ENCODE results near the gene CRHBP.
"Not testable (repeated sequence)": the region's sequence is repeated elsewhere in the genome, so short reads cannot be mapped to it uniquely, and the experiment has no call there.

Gene CRHBP

GRCh38 chr5:76983468-76983867 lies 30.6 kb downstream of the CRHBP start:
- Mint-ChIP-seq H3K9me3 (no peaks in the 10 kb centered on the region), H3K27me3 (no peaks in the 10 kb centered on the region), H3K4me1 (no peaks in the 10 kb centered on the region), H3K27ac (no peak overlapping the region), H3K36me3 (no peaks in the 10 kb centered on the region), H3K4me3 (no peak overlapping the region)
- ATAC-seq, result no peak

- H3K36me3 Mint-ChIP-seq, result no peaks in the 10 kb centered on the region
- peaks cover 1% of the 10 kb centered on the region for H3K27me3 Mint-ChIP-seq
- H3K4me1 Mint-ChIP-seq, result no peaks in the 10 kb centered on the region
- ATAC-seq, result no peak
- no peaks in the 10 kb centered on the region for H3K9me3 Mint-ChIP-seq
- H3K4me3 Mint-ChIP-seq, result no peak overlapping the region
- H3K27ac Mint-ChIP-seq, result no peak overlapping the region
Observed at GRCh38 chr5:76986825-76987526, 34.1 kb downstream of the CRHBP start.

DNA sequence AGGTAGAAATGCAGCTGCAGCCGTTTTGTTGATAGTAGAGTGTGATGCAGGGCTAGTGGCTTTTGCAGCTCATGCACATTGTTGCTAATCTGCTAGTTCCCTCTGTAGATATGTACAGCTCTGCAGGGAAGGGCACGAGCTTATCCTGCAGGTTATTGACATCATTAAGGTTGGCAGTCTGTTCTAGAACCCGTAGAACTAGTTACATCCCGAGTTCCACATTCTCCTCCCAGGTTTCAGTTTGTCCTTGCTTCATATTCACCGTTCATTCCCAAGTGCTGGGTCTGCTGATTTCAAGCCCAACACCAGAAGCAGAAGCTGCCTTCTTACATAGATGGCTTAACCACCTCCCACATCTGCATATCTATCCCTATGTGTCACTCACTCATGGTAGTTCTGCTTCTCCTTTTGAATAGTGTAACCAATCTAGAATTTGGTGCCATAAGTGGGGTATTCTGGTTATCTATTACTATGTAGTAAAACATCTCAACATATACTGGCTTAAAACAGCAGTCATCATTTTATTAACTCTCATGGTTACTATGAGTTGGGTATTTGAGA lies 38.1 kb downstream of the CRHBP start:
- no peaks in the 10 kb centered on the region for H3K4me1 Mint-ChIP-seq
- no peaks in the 10 kb centered on the region for H3K36me3 Mint-ChIP-seq
- peaks cover 12% of the 10 kb centered on the region for H3K27me3 Mint-ChIP-seq
- no peak for ATAC-seq
- no peaks in the 10 kb centered on the region for H3K9me3 Mint-ChIP-seq
- no peak overlapping the region for H3K4me3 Mint-ChIP-seq
- no peak overlapping the region for H3K27ac Mint-ChIP-seq

GRCh38 chr5:76993436-76993835 lies 40.6 kb downstream of the CRHBP start:
- H3K27me3 Mint-ChIP-seq, result peaks cover 16% of the 10 kb centered on the region
- not testable (repeated sequence) for H3K4me1 Mint-ChIP-seq, H3K27ac Mint-ChIP-seq, H3K4me3 Mint-ChIP-seq, H3K36me3 Mint-ChIP-seq, H3K9me3 Mint-ChIP-seq, ATAC-seq

DNA sequence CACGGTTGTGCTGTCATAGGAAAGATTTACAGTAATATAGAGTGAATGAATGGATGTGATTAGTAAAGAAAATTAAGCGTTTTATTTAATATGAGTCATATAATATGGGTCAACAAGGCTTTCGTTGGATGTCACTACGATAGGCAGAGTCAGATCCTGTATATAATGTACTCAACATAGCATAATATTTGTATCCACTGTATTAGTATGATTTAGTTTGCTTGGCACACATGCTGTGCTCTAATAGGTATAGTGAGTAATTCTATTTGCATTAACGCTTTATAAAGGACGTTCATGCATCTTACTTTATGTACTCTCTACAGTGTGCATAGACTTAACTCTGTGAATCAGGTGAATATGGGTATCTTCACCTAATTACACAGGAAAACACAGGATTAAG lies 41.5 kb downstream of the CRHBP start:
- no peak for ATAC-seq
- H3K27me3 Mint-ChIP-seq, result peaks cover 16% of the 10 kb centered on the region
- no peaks in the 10 kb centered on the region for H3K4me1 Mint-ChIP-seq
- H3K9me3 Mint-ChIP-seq, result no peaks in the 10 kb centered on the region
- H3K36me3 Mint-ChIP-seq, result no peaks in the 10 kb centered on the region
- no peak overlapping the region for H3K27ac Mint-ChIP-seq
- no peak overlapping the region for H3K4me3 Mint-ChIP-seq

DNA sequence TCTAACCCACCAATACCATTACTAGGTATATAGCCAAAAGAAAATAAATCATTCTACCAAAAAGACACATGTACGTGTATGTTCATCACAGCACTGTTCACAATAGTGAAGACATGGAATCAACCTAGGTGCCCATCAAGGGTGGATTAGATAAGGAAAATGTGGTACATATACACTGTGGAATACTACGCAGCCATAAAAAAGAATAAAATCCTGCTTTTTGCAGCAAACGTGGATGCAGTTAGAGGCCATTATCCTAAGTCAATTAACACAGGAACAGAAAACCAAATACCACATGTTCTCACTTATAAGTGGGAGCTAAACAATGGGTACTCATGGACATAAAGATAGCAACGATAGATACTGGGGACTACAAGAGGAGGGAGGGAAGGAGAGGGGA lies 45.4 kb downstream of the CRHBP start:
- not testable (repeated sequence) for H3K4me1 Mint-ChIP-seq, ATAC-seq, H3K4me3 Mint-ChIP-seq, H3K9me3 Mint-ChIP-seq, H3K27ac Mint-ChIP-seq, H3K27me3 Mint-ChIP-seq, H3K36me3 Mint-ChIP-seq

DNA sequence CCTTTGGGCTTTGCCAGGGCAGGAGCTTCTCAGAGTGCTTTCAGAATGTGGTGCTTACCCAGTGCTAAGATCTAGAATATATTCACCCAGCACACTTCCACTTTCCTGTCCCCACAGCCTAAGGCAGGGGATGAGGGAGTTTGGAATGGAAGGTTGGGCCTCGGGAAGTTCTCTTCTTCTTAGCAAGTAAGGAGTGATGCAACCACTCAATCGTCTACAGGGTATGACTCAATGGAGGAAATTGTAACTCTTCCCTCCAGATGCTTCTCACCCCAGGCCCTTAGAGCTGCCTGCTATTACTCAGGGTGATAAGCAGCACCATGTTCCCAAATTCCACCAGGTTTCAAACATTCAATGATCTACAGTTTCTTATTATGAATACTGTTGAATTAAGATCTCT lies 46.6 kb downstream of the CRHBP start:
- no peak for ATAC-seq
- Mint-ChIP-seq H3K4me3 (no peak overlapping the region), H3K4me1 (no peaks in the 10 kb centered on the region), H3K36me3 (no peaks in the 10 kb centered on the region), H3K27ac (no peak overlapping the region), H3K27me3 (peaks cover 14% of the 10 kb centered on the region), H3K9me3 (no peaks in the 10 kb centered on the region)

DNA sequence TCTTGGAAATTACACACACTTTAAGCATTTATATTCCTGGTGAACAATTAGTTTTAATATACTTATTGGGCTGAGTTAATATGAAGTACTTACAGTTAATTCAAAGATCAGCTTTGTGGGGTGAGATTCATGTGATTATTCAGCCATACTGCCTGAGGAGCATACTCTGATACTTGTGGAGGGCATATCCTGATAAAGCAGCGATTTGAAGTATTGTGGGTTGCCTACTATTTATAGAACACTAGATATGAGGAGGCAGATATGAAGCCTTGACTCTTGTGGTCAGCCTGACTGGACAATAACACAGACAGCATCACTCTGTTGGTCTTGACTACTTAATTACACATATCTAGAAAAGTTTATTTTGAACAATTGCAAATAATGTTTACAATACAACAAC lies 50.4 kb downstream of the CRHBP start:
- no peak overlapping the region for H3K27ac Mint-ChIP-seq
- peaks cover 6% of the 10 kb centered on the region for H3K27me3 Mint-ChIP-seq
- H3K36me3 Mint-ChIP-seq, result no peaks in the 10 kb centered on the region
- H3K9me3 Mint-ChIP-seq, result no peaks in the 10 kb centered on the region
- H3K4me3 Mint-ChIP-seq, result no peak overlapping the region
- ATAC-seq, result no peak
- H3K4me1 Mint-ChIP-seq, result no peaks in the 10 kb centered on the region

DNA sequence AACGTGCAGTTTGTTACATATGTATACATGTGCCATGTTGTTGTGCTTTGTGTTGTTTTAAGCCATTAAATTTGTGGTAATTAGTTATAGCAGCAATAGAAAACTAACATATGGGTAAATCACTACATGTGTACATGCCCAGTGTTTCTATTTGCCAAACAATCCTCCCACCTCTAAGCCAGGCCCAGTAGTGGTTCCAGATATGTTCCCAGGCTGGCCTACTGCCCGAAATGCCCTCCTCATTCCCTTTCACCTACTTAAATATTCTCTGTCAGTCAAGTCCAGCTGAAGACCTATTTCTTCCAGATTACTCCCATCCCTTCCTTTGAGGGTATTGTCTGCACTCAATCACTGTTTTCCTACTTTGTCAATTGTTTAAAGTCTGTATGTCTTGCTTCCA lies 53.3 kb downstream of the CRHBP start:
- H3K4me1 Mint-ChIP-seq, result no peaks in the 10 kb centered on the region
- peaks cover 6% of the 10 kb centered on the region for H3K27me3 Mint-ChIP-seq
- H3K27ac Mint-ChIP-seq, result no peak overlapping the region
- H3K4me3 Mint-ChIP-seq, result no peak overlapping the region
- no peaks in the 10 kb centered on the region for H3K9me3 Mint-ChIP-seq
- ATAC-seq, result no peak
- H3K36me3 Mint-ChIP-seq, result no peaks in the 10 kb centered on the region

GRCh38 chr5:77008413-77008812 lies 55.6 kb downstream of the CRHBP start:
- Mint-ChIP-seq H3K27me3 (peaks cover 6% of the 10 kb centered on the region), H3K4me3 (no peak overlapping the region), H3K9me3 (no peaks in the 10 kb centered on the region), H3K27ac (no peak overlapping the region), H3K4me1 (no peaks in the 10 kb centered on the region), H3K36me3 (no peaks in the 10 kb centered on the region)
- ATAC-seq, result no peak

GRCh38 chr5:77010243-77010642 lies 57.4 kb downstream of the CRHBP start:
- no peak for ATAC-seq
- Mint-ChIP-seq H3K4me3 (no peak overlapping the region), H3K36me3 (no peaks in the 10 kb centered on the region), H3K4me1 (no peaks in the 10 kb centered on the region), H3K27ac (no peak overlapping the region), H3K27me3 (no peaks in the 10 kb centered on the region), H3K9me3 (no peaks in the 10 kb centered on the region)

- no peaks in the 10 kb centered on the region for H3K9me3 Mint-ChIP-seq
- ATAC-seq, result no peak
- H3K27ac Mint-ChIP-seq, result no peak overlapping the region
- no peaks in the 10 kb centered on the region for H3K36me3 Mint-ChIP-seq
- no peak overlapping the region for H3K4me3 Mint-ChIP-seq
- H3K4me1 Mint-ChIP-seq, result no peaks in the 10 kb centered on the region
- no peaks in the 10 kb centered on the region for H3K27me3 Mint-ChIP-seq
Observed at GRCh38 chr5:77011498-77011897, 58.7 kb downstream of the CRHBP start.

GRCh38 chr5:77012601-77013000 lies 59.8 kb downstream of the CRHBP start:
- Mint-ChIP-seq H3K36me3 (no peaks in the 10 kb centered on the region), H3K4me3 (no peak overlapping the region), H3K27me3 (no peaks in the 10 kb centered on the region), H3K27ac (no peak overlapping the region), H3K4me1 (no peaks in the 10 kb centered on the region), H3K9me3 (no peaks in the 10 kb centered on the region)
- ATAC-seq, result no peak

DNA sequence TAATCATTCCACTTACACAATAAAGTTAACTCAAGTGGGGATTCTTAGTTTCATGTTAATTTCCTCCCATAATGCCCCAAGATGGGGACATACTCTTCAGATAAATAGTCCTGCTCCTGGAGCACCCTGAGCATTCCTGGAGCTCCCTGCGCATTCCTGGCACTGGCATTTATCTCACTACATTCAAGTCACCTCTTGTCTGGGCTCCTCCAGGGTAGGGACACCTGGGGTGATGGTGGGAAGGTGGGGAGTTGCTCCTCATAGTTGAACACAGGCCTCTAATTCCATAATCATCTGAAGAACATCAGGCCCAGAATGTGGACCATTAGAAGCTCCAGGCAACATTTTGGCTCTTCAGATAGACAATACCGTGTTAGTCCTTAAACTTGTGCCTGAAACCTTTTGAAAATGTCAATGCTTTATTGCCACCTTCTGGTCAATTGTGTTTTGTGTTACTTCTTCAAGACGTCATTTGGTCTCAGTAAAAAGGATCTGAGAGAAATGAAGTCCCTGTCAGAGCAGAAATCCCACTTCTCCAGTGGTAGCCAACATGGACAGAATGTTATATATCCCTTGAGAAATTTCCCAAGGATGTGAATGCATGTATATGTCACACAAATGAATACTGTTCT lies 63.2 kb downstream of the CRHBP start:
- Mint-ChIP-seq H3K27me3 (peaks cover 3% of the 10 kb centered on the region), H3K27ac (no peak overlapping the region), H3K4me1 (no peaks in the 10 kb centered on the region), H3K9me3 (no peaks in the 10 kb centered on the region), H3K4me3 (no peak overlapping the region), H3K36me3 (no peaks in the 10 kb centered on the region)
- no peak for ATAC-seq

GRCh38 chr5:77016962-77017361 lies 64.1 kb downstream of the CRHBP start:
- Mint-ChIP-seq H3K27me3 (peaks cover 12% of the 10 kb centered on the region), H3K4me3 (no peak overlapping the region), H3K9me3 (no peaks in the 10 kb centered on the region), H3K36me3 (no peaks in the 10 kb centered on the region), H3K4me1 (no peaks in the 10 kb centered on the region), H3K27ac (no peak overlapping the region)
- ATAC-seq, result no peak

DNA sequence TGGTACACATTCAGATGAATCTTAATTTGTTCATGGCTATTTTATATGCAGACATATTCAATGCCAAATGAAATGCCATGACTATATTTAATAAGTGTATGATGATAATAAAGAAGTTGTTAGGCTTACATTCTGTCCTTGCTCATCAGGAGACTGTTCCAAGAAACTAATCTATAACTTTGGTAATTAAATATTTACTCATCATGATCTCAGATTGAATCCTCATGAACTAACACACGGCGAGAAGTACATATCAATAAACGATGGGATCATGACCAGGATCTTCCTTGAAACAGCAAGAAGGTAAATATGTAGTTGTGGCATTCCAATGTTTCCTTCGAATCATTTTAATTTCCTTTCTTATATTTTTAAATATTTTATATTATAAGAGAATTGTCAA lies 64.8 kb downstream of the CRHBP start:
- no peak for ATAC-seq
- Mint-ChIP-seq H3K27ac (no peak overlapping the region), H3K9me3 (peaks cover 3% of the 10 kb centered on the region), H3K36me3 (no peaks in the 10 kb centered on the region), H3K4me1 (no peaks in the 10 kb centered on the region), H3K4me3 (no peak overlapping the region), H3K27me3 (peaks cover 19% of the 10 kb centered on the region)
